Activated T-helper 1 cell treated with anti-CD3 and anti-CD28 coated beads, Interleukin-12 subunit alpha, Interleukin-12 subunit beta, Interleukin-2, Interleukin-4 antibody, amounts not matched to agents 30 ng/mL and 10 ng/mL and 1 ng/mL, durations not matched to agents 14 hours and 24 hours and 36 hours (primary cell): ENCODE results near the gene MYO1F. TPM values are rescaled to one million over a fixed set of nuclear protein-coding genes. Genes with fewer than 3 reads are reported as not detected.

ENCODE experiments used
- DNase-seq: peaks from one replicate; pipeline ENCODE4 v3.0.0; 2021; ENCODE audit warnings: low spot score
- H3K27ac Mint-ChIP-seq: one replicate; pipeline ENCODE4 v1.8.0; 2021; ENCODE audit warnings: mild to moderate bottlenecking, mixed read lengths
- H3K27me3 Mint-ChIP-seq: one replicate; pipeline ENCODE4 v1.8.0; 2022; ENCODE audit warnings: mild to moderate bottlenecking, moderate library complexity, mixed read lengths; ENCODE audit not compliant: insufficient read depth
- H3K36me3 Mint-ChIP-seq: one replicate; pipeline ENCODE4 v1.8.0; 2021; ENCODE audit warnings: low read depth, mixed read lengths
- H3K4me1 Mint-ChIP-seq: one replicate; pipeline ENCODE4 v1.8.0; 2021; ENCODE audit warnings: low read depth, mixed read lengths
- H3K4me3 Mint-ChIP-seq: one replicate; pipeline ENCODE4 v1.8.0; 2021; ENCODE audit warnings: mild to moderate bottlenecking, moderate library complexity, mixed read lengths
- H3K9me3 Mint-ChIP-seq: one replicate; pipeline ENCODE4 v1.8.0; 2021; ENCODE audit warnings: mixed read lengths
- intact Hi-C: fragments of 100-400 bp; cut with micrococcal nuclease; formaldehyde crosslinking; loops from one replicate; pipeline ENCODE4 v1.15.1; 2024
- total RNA-seq: library from RNA; stranded (reverse); gene quantifications from 2 replicates; pipeline ENCODE4 v1.2.3, GENCODE V29; 2022

Gene MYO1F
- total RNA-seq, 1 donor from 2014 or later: 50.9 TPM

- H3K4me1 Mint-ChIP-seq: peaks cover 15% of the 10 kb centered on the region
- peaks cover 6% of the 10 kb centered on the region for H3K36me3 Mint-ChIP-seq
- DNase-seq: no peak
- intact Hi-C loops: loop anchor here (1.0 kb wide), 1 partner anchor 8 kb away; no protein-coding TSS in a partner anchor
- peak overlapping the region; percentile 68 for H3K4me3 Mint-ChIP-seq
- H3K27ac Mint-ChIP-seq: no peak overlapping the region
- no peaks in the 10 kb centered on the region for H3K9me3 Mint-ChIP-seq
- no peaks in the 10 kb centered on the region for H3K27me3 Mint-ChIP-seq
These were observed 72.3 kb downstream of the MYO1F start for GRCh38 chr19:8504919-8505318.

DNA sequence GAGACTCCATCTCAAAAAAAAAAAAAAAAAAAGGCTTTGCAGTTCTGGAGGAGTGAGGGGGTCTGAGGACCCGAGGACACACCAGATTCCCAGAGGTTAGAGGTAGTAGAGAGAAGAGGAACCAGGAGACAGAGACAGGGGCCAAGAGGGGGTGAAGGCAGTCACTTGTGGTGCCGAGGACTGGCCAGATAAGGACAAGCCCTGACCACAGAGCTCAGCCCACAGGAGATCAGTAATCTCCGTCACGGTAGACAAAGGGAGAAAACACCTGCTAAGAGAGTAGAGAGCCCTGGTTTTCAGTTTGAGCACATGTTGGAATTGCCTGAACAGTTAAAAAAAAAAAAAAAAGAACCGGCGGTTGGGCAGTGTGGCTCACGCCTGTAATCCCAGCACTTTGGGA, 73.1 kb downstream of the MYO1F start:
- peaks cover 15% of the 10 kb centered on the region for H3K4me1 Mint-ChIP-seq
- H3K9me3 Mint-ChIP-seq: no peaks in the 10 kb centered on the region
- peaks cover 6% of the 10 kb centered on the region for H3K36me3 Mint-ChIP-seq
- intact Hi-C loops: no loop called here
- H3K27ac Mint-ChIP-seq: peak overlapping the region; percentile 34
- DNase-seq: no peak
- no peaks in the 10 kb centered on the region for H3K27me3 Mint-ChIP-seq
- H3K4me3 Mint-ChIP-seq: peak overlapping the region; percentile 49

DNA sequence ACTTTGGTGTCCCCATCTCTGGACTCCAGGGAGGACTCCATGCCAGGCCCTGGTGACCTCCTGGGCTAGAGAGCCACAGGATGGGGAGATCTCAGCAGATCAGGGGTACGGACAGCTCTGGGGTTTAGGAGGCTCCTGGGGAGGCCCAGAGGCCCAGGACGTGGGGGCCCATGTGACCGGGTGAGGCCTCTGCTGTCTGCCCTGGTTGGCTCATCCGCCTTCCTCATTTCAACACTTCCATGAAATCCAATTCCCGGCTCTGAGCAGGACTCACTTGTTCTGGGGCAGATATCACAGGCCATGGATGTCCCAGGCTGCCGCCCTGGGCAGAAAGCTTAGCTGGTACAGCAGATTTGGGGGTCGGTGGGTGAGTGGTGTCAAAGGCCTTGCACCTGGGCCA, 73.7 kb downstream of the MYO1F start:
- intact Hi-C loops: no loop called here
- H3K27ac Mint-ChIP-seq: no peak overlapping the region
- no peaks in the 10 kb centered on the region for H3K9me3 Mint-ChIP-seq
- peaks cover 6% of the 10 kb centered on the region for H3K36me3 Mint-ChIP-seq
- no peaks in the 10 kb centered on the region for H3K27me3 Mint-ChIP-seq
- peaks cover 15% of the 10 kb centered on the region for H3K4me1 Mint-ChIP-seq
- H3K4me3 Mint-ChIP-seq: no peak overlapping the region
- DNase-seq: no peak

GRCh38 chr19:8501981-8502380, 75.3 kb downstream of the MYO1F start:
- peaks cover 15% of the 10 kb centered on the region for H3K4me1 Mint-ChIP-seq
- H3K27me3 Mint-ChIP-seq: no peaks in the 10 kb centered on the region
- peaks cover 2% of the 10 kb centered on the region for H3K36me3 Mint-ChIP-seq
- no peaks in the 10 kb centered on the region for H3K9me3 Mint-ChIP-seq
- H3K4me3 Mint-ChIP-seq: no peak overlapping the region
- intact Hi-C loops: no loop called here
- no peak for DNase-seq
- H3K27ac Mint-ChIP-seq: no peak overlapping the region

- Mint-ChIP-seq H3K36me3 (peaks cover 2% of the 10 kb centered on the region), H3K9me3 (no peaks in the 10 kb centered on the region), H3K4me1 (peaks cover 14% of the 10 kb centered on the region), H3K27ac (no peak overlapping the region), H3K4me3 (no peak overlapping the region), H3K27me3 (no peaks in the 10 kb centered on the region)
- DNase-seq: no peak
- intact Hi-C loops: no loop called here
These were observed 75.7 kb downstream of the MYO1F start for GRCh38 chr19:8501516-8501915.

GRCh38 chr19:8500158-8500557, 77.1 kb downstream of the MYO1F start:
- intact Hi-C loops: no loop called here
- Mint-ChIP-seq H3K36me3 (no peaks in the 10 kb centered on the region), H3K9me3 (no peaks in the 10 kb centered on the region), H3K4me1 (peaks cover 9% of the 10 kb centered on the region), H3K27ac (no peak overlapping the region), H3K27me3 (no peaks in the 10 kb centered on the region), H3K4me3 (no peak overlapping the region)
- DNase-seq: no peak

DNA sequence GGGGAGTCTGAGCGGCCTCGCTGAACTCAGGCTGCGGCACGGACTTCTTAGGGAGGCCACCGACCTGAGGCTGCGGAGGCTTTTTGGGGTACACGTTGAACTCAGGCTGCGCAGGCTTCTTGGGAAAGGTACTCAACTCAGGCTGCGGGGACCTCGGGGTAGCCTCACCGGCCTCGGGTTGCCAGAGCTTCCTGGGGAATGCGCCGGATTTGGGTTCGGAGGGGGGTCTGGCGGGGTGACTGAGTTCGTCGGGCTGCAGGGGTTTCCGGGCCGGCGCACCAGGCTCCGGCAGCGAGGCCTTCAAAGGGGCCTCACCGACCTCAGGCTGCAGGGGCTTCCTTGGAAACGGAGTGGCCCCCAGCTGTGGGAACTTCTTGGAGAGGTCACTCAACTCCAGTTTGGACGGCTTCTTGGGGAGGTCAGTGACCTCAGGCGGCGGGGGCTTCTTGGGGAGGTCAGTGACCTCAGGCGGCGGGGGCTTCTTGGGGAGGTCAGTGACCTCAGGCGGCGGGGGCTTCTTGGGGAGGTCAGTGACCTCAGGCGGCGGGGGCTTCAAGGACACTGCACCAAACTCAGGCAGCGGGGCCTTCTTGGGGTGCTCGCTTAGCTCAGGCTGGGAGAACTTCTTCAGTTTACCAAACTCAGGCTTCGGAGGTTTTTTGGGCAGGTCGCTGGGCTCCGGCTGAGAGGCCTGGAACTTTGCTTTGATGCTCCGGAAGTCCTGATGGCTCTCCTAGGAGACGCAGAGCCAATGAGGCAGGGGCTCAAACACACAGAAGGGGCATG, 78.0 kb downstream of the MYO1F start:
- Mint-ChIP-seq H3K4me3 (no peak overlapping the region), H3K9me3 (no peaks in the 10 kb centered on the region), H3K4me1 (peaks cover 6% of the 10 kb centered on the region), H3K27me3 (no peaks in the 10 kb centered on the region), H3K36me3 (no peaks in the 10 kb centered on the region), H3K27ac (no peak overlapping the region)
- intact Hi-C loops: no loop called here
- no peak for DNase-seq

GRCh38 chr19:8498295-8498694, 78.9 kb downstream of the MYO1F start:
- H3K36me3 Mint-ChIP-seq: no peaks in the 10 kb centered on the region
- intact Hi-C loops: no loop called here

DNA sequence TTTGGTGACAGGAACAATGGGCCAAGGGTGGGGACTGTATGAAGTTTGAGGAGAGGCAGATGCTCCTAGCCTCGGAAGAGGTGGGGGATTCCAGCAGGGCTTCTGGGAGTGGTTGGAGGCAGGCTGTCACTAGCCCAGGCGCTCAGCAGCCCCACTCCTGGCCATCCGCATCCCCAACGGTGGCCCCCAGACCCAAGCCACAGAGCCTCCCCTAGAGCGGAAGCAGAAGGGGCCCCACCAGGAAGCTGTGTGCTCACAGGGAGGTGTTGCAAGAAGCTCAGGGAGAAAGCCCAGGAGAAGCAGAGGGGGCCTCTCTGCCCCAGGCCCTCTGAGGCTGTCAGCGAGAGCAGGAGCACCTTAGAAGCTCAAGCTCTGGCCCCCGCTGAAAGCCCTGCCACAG, 83.1 kb downstream of the MYO1F start:
- H3K4me1 Mint-ChIP-seq: no peaks in the 10 kb centered on the region
- no peak overlapping the region for H3K4me3 Mint-ChIP-seq
- no peak for DNase-seq
- intact Hi-C loops: no loop called here
- H3K27me3 Mint-ChIP-seq: no peaks in the 10 kb centered on the region
- H3K36me3 Mint-ChIP-seq: no peaks in the 10 kb centered on the region
- no peak overlapping the region for H3K27ac Mint-ChIP-seq
- no peaks in the 10 kb centered on the region for H3K9me3 Mint-ChIP-seq

More at GRCh38 chr19:8498295-8498694, 78.9 kb downstream of the MYO1F start:
- H3K27me3 Mint-ChIP-seq: no peaks in the 10 kb centered on the region
- no peak for DNase-seq
- no peaks in the 10 kb centered on the region for H3K9me3 Mint-ChIP-seq
- no peak overlapping the region for H3K27ac Mint-ChIP-seq
- no peak overlapping the region for H3K4me3 Mint-ChIP-seq
- peaks cover 6% of the 10 kb centered on the region for H3K4me1 Mint-ChIP-seq

DNA sequence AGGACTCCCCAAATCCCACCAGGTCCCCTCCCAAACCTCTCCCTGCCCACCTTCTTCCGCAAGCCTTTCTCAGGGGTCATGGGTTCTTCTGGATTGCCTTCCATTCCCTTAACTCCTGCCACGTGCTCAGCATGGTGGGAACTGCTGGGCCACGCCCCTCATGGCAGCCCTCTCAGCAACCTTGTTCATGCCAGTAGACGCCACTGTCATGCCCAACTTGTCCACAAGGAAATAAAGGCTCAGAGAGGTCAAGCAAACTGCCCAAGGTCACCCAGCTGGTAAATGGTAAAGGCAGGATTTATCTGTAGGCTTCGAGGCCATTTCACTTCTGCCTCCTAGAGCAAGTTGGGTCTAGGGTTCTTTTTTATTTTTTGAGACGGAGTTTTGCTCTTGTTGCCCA, 85.7 kb downstream of the MYO1F start:
- H3K27ac Mint-ChIP-seq: no peak overlapping the region
- DNase-seq: no peak
- H3K4me3 Mint-ChIP-seq: no peak overlapping the region
- intact Hi-C loops: no loop called here
- peaks cover 16% of the 10 kb centered on the region for H3K4me1 Mint-ChIP-seq
- H3K9me3 Mint-ChIP-seq: no peaks in the 10 kb centered on the region
- no peaks in the 10 kb centered on the region for H3K27me3 Mint-ChIP-seq
- H3K36me3 Mint-ChIP-seq: peaks cover 14% of the 10 kb centered on the region

DNA sequence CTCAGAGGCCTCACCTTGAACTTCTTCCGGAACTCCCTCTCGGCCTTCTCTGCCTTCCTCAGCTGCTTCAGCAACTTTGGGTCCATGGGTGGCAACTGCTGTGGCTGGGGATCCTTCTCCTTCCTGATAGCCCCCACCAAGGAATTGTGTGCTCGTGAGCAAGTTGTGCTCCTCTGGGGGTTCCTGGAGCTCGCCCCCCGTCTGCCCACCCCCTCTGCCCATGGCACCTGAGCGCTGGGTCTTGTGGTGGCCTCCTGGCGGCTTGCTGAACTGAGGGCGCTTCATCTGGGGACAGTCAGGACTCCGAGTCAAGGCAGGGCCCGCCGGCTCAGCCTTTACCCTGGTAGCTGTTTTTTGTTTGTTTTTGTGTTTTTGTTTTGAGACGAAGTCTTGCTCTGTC, 86.4 kb downstream of the MYO1F start:
- Mint-ChIP-seq H3K27ac (peak overlapping the region; percentile 48), H3K9me3 (no peaks in the 10 kb centered on the region), H3K36me3 (peaks cover 18% of the 10 kb centered on the region), H3K4me1 (peaks cover 21% of the 10 kb centered on the region), H3K27me3 (no peaks in the 10 kb centered on the region), H3K4me3 (no peak overlapping the region)
- intact Hi-C loops: no loop called here
- DNase-seq: no peak

GRCh38 chr19:8490395-8490760, 86.9 kb downstream of the MYO1F start:
- DNase-seq: no peak
- intact Hi-C loops: no loop called here
- H3K36me3 Mint-ChIP-seq: peaks cover 18% of the 10 kb centered on the region
- no peaks in the 10 kb centered on the region for H3K27me3 Mint-ChIP-seq
- no peaks in the 10 kb centered on the region for H3K9me3 Mint-ChIP-seq
- peaks cover 21% of the 10 kb centered on the region for H3K4me1 Mint-ChIP-seq
- no peak overlapping the region for H3K27ac Mint-ChIP-seq
- H3K4me3 Mint-ChIP-seq: no peak overlapping the region

DNA sequence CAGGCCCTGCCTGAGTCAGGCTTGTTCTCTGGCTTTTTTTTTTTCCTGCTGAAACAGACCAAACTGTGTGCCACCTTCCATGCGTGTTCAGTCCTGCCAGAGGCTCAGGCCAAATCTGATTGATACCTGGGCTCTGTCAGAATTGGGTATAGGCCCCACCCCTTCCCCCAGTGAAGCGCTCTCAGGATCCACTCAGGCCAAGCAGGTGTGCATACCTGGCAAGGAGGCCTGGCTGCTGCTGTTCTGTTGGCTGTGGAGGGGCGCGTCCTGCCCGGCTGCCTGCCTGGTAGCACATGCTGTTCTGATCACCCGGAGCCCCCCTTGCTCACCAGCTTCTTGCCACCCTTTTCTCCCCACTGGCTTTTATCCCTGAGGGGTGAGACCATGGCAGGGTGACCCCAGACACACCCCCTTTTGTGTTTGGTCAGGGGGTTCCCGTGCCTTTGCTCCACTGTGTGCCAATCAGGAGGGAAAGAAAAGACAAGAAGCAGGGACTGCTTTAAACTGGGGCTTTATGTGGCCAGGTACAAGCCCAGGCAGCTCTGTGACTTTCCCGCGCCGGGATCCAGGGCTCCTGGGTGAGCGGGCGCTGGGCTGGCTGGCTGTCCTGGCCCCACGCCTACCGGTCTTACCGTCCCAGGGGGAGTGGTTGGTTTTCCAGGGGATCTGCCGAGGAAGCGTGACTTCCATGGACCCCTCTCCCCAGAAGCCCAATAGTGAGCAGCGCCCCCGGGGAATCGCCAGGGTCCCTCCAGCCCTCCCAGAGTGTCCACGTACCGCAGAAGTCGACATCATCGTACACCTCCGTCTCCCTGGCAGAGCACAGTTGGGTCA, 87.5 kb downstream of the MYO1F start:
- peaks cover 18% of the 10 kb centered on the region for H3K36me3 Mint-ChIP-seq

More for the DNA sequence above, 87.5 kb downstream of the MYO1F start:
- Mint-ChIP-seq H3K4me3 (no peak overlapping the region), H3K27me3 (no peaks in the 10 kb centered on the region), H3K9me3 (no peaks in the 10 kb centered on the region), H3K4me1 (peaks cover 21% of the 10 kb centered on the region), H3K27ac (no peak overlapping the region)
- intact Hi-C loops: loop anchor here (5.0 to 10.0 kb wide), 2 partner anchors 37 to 225 kb away; no protein-coding TSS in a partner anchor
- no peak for DNase-seq
